OCI-LY3 (cell line): ENCODE measurements around the gene EPB41L4A.
A peak's percentile ranks its signal among the peaks of the same experiment; 100 is the strongest.

ENCODE experiments used
- H2AFZ ChIP-seq: fragments of 200-600, 300-600 bp; shearing (Covaris generic); 2 replicates; pipeline ENCODE4 v1.6.0; 2014; ENCODE audit warnings: antibody characterized with exemption, low read depth, low read length
- H3K27ac ChIP-seq: fragments of 200-600, 300-600 bp; sonication (generic); 2 replicates; pipeline ENCODE4 v1.5.1; 2014; ENCODE audit warnings: mild to moderate bottlenecking, low read length, moderate library complexity, mixed read lengths
- H3K27me3 ChIP-seq: fragments of 200-600, 300-600 bp; sonication (generic); 2 replicates; pipeline ENCODE4 v1.6.1; 2014; ENCODE audit warnings: low read depth, low read length, mixed read lengths
- H3K36me3 ChIP-seq: fragments of 200-600, 300-600 bp; sonication (generic); replicated peaks from 2 replicates; pipeline ENCODE3; 2014; ENCODE audit warnings: low read depth, low read length, mixed read lengths
- H3K4me1 ChIP-seq: fragments of 300-600, 200-600 bp; sonication (generic); 2 replicates; pipeline ENCODE4 v1.6.1; 2014; ENCODE audit warnings: low read length, mixed read lengths
- H3K4me2 ChIP-seq: fragments of 200-600, 300-600 bp; sonication (generic); 2 replicates; pipeline ENCODE4 v1.6.1; 2014; ENCODE audit warnings: low read length, mixed read lengths
- H3K4me3 ChIP-seq: fragments of 300-600, 200-600 bp; sonication (generic); 2 replicates; pipeline ENCODE4 v1.5.1; 2014; ENCODE audit warnings: antibody characterized with exemption, mild to moderate bottlenecking, low read length, moderate library complexity
- H3K79me2 ChIP-seq: fragments of 300-600, 200-600 bp; shearing (Covaris generic); 2 replicates; pipeline ENCODE4 v1.6.1; 2014; ENCODE audit warnings: mild to moderate bottlenecking, low read length, mixed read lengths
- H3K9ac ChIP-seq: fragments of 300-600, 200-600 bp; shearing (Covaris generic); 2 replicates; pipeline ENCODE4 v1.6.0; 2014; ENCODE audit warnings: mild to moderate bottlenecking, low read length, moderate library complexity
- H3K9me3 ChIP-seq: fragments of 200-600, 300-600 bp; shearing (Covaris generic); 2 replicates; pipeline ENCODE4 v1.6.1; 2014; ENCODE audit warnings: low read length, mixed read lengths; ENCODE audit not compliant: insufficient read depth
- H4K20me1 ChIP-seq: fragments of 200-600, 300-600 bp; sonication (generic); 2 replicates; pipeline ENCODE4 v1.6.1; 2016; ENCODE audit warnings: low read length, mixed read lengths; ENCODE audit not compliant: insufficient read depth
- EZH2phosphoT487 ChIP-seq: fragments of 200-600 bp; shearing (Covaris generic); IDR thresholded peaks from 2 replicates; pipeline ENCODE4 v1.6.1; 2018; ENCODE audit warnings: antibody characterized with exemption, mixed run types, low read depth
- TF ChIP-seq, protein P1 (sequence below): fragments of 200-600, 300-600 bp; sonication (generic); IDR thresholded peaks from 2 replicates; pipeline ENCODE4 v1.5.1; 2014; ENCODE audit warnings: antibody characterized with exemption, low read length, low read depth

EPB41L4A gene

DNA sequence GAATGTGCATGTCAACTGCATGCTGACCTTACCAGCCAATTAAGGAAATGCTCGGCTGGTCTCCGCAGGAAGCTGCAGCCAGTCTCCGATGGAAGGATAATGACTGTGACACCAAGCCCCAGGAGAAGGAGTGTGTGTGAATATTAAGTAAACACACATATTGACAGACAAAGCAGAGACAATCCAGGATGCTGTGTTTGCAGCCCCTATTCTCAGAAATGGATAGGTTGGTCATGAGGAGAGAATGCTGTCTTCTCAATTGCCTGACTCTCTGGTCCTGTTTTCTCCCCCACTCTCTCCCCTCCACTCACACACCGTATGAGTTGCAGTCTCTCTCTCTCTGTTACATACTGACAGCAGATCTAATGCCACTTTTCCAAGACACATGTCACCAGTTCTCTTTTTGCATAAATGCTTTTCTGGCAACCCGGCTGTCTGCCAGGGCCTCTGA is 85.7 kb downstream of the EPB41L4A start:
- Histone ChIP-seq H3K4me1 (peaks cover 28% of the 10 kb centered on the region), H2AFZ (no peak overlapping the region), H3K4me3 (no peak overlapping the region), H3K79me2 (no peaks in the 10 kb centered on the region), H4K20me1 (no peaks in the 10 kb centered on the region), H3K4me2 (no peak overlapping the region), H3K36me3 (no peaks in the 10 kb centered on the region), H3K27me3 (no peaks in the 10 kb centered on the region), H3K9me3 (no peaks in the 10 kb centered on the region), H3K27ac (no peak overlapping the region), H3K9ac (no peak overlapping the region)
- no peak for TF ChIP-seq EZH2phosphoT487
- TF ChIP-seq, protein P1, sequence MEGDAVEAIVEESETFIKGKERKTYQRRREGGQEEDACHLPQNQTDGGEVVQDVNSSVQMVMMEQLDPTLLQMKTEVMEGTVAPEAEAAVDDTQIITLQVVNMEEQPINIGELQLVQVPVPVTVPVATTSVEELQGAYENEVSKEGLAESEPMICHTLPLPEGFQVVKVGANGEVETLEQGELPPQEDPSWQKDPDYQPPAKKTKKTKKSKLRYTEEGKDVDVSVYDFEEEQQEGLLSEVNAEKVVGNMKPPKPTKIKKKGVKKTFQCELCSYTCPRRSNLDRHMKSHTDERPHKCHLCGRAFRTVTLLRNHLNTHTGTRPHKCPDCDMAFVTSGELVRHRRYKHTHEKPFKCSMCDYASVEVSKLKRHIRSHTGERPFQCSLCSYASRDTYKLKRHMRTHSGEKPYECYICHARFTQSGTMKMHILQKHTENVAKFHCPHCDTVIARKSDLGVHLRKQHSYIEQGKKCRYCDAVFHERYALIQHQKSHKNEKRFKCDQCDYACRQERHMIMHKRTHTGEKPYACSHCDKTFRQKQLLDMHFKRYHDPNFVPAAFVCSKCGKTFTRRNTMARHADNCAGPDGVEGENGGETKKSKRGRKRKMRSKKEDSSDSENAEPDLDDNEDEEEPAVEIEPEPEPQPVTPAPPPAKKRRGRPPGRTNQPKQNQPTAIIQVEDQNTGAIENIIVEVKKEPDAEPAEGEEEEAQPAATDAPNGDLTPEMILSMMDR, result no peak

DNA sequence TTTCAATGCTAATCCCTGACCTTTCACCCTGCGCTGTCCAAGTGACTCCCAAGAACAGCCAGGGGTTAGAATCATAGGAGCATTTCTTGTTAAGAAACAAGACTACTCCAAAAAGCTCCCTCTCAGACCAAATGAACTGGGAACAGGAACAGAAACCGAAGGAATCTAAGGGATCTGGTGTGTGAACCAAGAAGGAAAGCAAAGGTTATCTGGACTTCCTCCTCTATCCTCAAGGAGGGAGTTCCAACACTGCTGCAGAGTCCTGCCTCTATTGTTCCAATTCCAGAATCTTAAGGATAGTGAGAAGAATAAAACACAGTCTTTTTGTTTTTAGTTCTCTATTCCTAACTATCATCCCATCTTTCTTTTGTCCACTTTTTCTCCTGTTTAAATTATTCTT is 87.2 kb downstream of the EPB41L4A start:
- peaks cover 28% of the 10 kb centered on the region for H3K4me1 ChIP-seq
- H3K27me3 ChIP-seq, result no peaks in the 10 kb centered on the region
- no peak overlapping the region for H3K4me2 ChIP-seq
- no peaks in the 10 kb centered on the region for H3K9me3 ChIP-seq
- no peak overlapping the region for H3K4me3 ChIP-seq
- TF ChIP-seq, protein P1, result no peak
- no peak for TF ChIP-seq EZH2phosphoT487
- H4K20me1 ChIP-seq, result no peaks in the 10 kb centered on the region
- H3K9ac ChIP-seq, result no peak overlapping the region
- H2AFZ ChIP-seq, result no peak overlapping the region
- no peaks in the 10 kb centered on the region for H3K36me3 ChIP-seq
- H3K27ac ChIP-seq, result no peak overlapping the region
- no peaks in the 10 kb centered on the region for H3K79me2 ChIP-seq

DNA sequence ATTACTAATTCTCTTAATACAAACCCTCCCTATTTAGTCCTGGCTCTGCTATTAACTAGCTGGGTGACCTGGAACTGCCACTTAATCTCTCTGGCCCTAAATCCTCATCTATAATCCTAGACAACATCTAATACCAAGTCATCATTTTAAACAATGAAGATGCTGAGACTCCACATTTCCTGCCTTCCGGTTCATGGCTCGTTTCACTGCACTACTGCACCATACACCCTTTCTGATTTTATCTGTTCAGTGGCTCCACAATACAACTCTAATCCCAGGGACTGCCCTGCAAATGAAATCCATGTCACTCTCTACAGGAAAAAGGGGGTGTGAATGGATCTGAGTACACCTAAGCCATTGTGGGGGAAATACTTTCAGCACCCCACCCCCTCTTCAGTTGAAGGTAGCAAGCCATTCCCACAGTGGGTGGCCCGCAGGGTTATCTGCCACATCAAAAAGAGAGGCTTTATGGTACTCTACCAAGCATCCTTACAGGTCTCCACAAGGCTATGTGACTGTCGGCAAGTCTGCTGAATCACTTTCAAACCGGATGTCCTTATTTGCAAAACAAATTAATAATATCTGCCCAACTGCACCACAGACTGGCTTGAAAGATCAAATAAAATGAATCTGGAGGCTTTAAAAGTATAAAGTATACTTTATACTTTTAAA is 89.5 kb downstream of the EPB41L4A start:
- Histone ChIP-seq H3K27me3 (no peaks in the 10 kb centered on the region), H3K36me3 (no peaks in the 10 kb centered on the region), H3K4me3 (peak overlapping the region; percentile 63), H3K4me2 (peak overlapping the region; percentile 76), H4K20me1 (no peaks in the 10 kb centered on the region), H3K9ac (peak overlapping the region; percentile 32; the same call in 1 of the 2 replicates), H3K9me3 (no peaks in the 10 kb centered on the region), H3K4me1 (peaks cover 28% of the 10 kb centered on the region), H2AFZ (peak overlapping the region; percentile 58; the same call in 1 of the 2 replicates), H3K27ac (peak overlapping the region; percentile 24; the same call in 1 of the 2 replicates), H3K79me2 (no peaks in the 10 kb centered on the region)
- no peak for TF ChIP-seq EZH2phosphoT487

DNA sequence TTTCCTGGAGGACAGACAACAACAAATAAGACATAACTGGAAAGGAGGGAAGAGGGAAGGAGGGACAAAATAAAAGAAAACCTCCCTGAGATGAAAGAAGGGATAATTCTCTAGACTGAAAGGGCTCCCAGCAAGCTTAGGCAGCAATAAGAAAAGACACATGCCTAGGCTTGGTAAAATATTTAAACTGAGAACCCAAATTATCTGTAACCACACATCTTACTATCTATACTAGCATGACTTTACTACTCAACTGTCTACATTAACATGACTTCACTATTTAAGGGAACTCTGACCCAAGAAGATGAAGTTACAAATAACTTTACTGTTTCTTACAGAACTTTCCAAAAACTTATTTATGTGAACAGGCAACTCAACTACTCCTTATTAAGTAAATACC is 95.9 kb downstream of the EPB41L4A start:
- TF ChIP-seq EZH2phosphoT487, result no peak
- TF ChIP-seq, protein P1, result no peak
- no peak overlapping the region for H2AFZ ChIP-seq
- no peak overlapping the region for H3K27ac ChIP-seq
- H3K27me3 ChIP-seq, result no peaks in the 10 kb centered on the region
- no peaks in the 10 kb centered on the region for H3K9me3 ChIP-seq
- no peak overlapping the region for H3K9ac ChIP-seq
- no peak overlapping the region for H3K4me3 ChIP-seq
- no peaks in the 10 kb centered on the region for H3K79me2 ChIP-seq
- no peak overlapping the region for H3K4me2 ChIP-seq
- H3K36me3 ChIP-seq, result no peaks in the 10 kb centered on the region
- no peaks in the 10 kb centered on the region for H4K20me1 ChIP-seq
- no peaks in the 10 kb centered on the region; the same call in 1 of the 2 replicates for H3K4me1 ChIP-seq
